IPS-NIHi11 (cell line): Measurements from ENCODE around the gene AHDC1.
"Not testable (repeated sequence)": the region's sequence is repeated elsewhere in the genome, so short reads cannot be mapped to it uniquely, and the experiment has no call there.

Experiments
- DNase-seq: peaks from one replicate; pipeline ENCODE4 v3.0.0; 2012; ENCODE audit warnings: mixed read lengths, low spot score

AHDC1 gene

GRCh38 chr1:27513528-27513927 lies 90.4 kb downstream of the AHDC1 start:
- DNase-seq, result no peak

- no peak for DNase-seq
Measured at GRCh38 chr1:27509127-27510080, 94.5 kb downstream of the AHDC1 start.

- peak; percentile 57 for DNase-seq
Measured at GRCh38 chr1:27507960-27508665, 95.8 kb downstream of the AHDC1 start.

- DNase-seq, result no peak
Measured at GRCh38 chr1:27506703-27507102, 97.2 kb downstream of the AHDC1 start.

GRCh38 chr1:27505420-27505680 lies 98.6 kb downstream of the AHDC1 start:
- DNase-seq, result no peak

GRCh38 chr1:27504588-27505419 lies 99.1 kb downstream of the AHDC1 start:
- DNase-seq, result peak; percentile 86

GRCh38 chr1:27503844-27504587 lies 99.9 kb downstream of the AHDC1 start:
- peak; percentile 54 for DNase-seq

GRCh38 chr1:27503033-27503432 lies 100.9 kb downstream of the AHDC1 start:
- no peak for DNase-seq

- DNase-seq, result not testable (repeated sequence)
Measured at GRCh38 chr1:27501159-27501558, 102.8 kb downstream of the AHDC1 start.

- no peak for DNase-seq
Measured at GRCh38 chr1:27499142-27499541, 104.8 kb downstream of the AHDC1 start.

- DNase-seq, result peak; percentile 68
Measured at GRCh38 chr1:27496604-27497155, 107.3 kb downstream of the AHDC1 start.

GRCh38 chr1:27492796-27493195 lies 111.1 kb downstream of the AHDC1 start:
- no peak for DNase-seq

- no peak for DNase-seq
Measured at GRCh38 chr1:27491748-27492700, 111.9 kb downstream of the AHDC1 start.

GRCh38 chr1:27489973-27490741 lies 113.8 kb downstream of the AHDC1 start, which contains the start of gene WASF2:
Gene WASF2 (minus strand): TSS chr1:27490167. CDS start chr1:27428890, 61,277 bp downstream.
- DNase-seq, result peak; percentile 91

GRCh38 chr1:27489501-27489972 lies 114.4 kb downstream of the AHDC1 start:
- no peak for DNase-seq

GRCh38 chr1:27487966-27488884 lies 115.7 kb downstream of the AHDC1 start:
- DNase-seq, result no peak

- no peak for DNase-seq
Measured at GRCh38 chr1:27485363-27485762, 118.6 kb downstream of the AHDC1 start.
